ENCODE data around the gene CGNL1. TPM values are rescaled to one million over a fixed set of nuclear protein-coding genes. Genes with fewer than 3 reads are reported as not detected.
A peak's percentile ranks its signal among the peaks of the same experiment; 100 is the strongest.

Gene CGNL1
- total and polyA plus RNA-seq, 4 donors, result 14.5 to 30.9 (median 19.1) TPM

DNA sequence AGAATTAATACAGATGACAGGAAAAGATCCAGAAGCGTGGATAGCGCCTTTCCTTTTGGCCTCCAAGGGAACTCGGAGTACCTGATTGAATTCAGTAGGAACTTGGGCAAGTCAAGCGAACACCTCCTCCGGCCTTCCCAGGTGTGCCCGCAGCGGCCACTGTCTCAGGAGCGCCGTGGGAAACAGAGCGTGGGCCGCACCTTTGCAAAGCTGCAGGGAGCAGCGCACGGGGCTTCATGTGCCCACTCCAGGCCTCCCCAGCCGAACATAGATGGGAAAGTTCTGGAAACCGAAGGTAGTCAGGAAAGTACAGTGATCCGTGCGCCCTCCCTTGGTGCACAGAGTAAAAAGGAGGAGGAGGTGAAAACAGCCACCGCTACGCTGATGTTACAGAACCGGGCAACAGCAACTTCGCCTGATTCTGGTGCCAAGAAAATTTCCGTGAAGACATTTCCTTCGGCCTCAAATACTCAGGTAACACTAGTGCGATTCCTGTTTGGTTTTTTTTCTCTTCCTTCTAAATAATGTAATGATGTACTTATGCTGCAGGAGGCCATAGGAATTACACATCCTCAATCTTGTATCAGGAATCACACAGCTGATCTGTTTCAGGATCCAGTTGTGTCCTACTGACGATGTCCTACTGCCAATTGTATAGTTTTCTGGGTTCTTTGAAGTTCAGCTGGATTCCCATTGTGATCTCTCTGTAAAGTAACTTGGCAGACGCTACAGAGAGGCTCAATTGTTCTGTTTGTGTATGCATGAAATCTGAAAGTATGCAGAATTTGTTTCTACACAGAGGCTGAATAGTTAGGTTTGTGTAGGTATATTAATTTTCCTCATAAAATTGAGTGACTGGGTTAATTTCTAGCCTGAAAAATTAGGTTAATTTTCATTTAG lies 63.1 kb downstream of the CGNL1 start:
- 94% methylated on average over 21 of the region's 26 CpGs for WGBS (ENCODE audit: insufficient coverage)
- Histone ChIP-seq H3K27me3 (ENCODE audit: control insufficient read depth, insufficient read depth, low read length) (no peaks in the 10 kb centered on the region), H3K4me1 (ENCODE audit: control insufficient read depth, insufficient read depth, low read length) (no peaks in the 10 kb centered on the region), H3K27ac (ENCODE audit: low read depth, low read length) (peak overlapping the region; percentile 35), H3K9me3 (ENCODE audit: control insufficient read depth, insufficient read depth, low read length) (no peaks in the 10 kb centered on the region), H3K36me3 (ENCODE audit: control insufficient read depth, insufficient read depth, low read length) (no peaks in the 10 kb centered on the region), H3K4me3 (ENCODE audit: low read depth, low read length) (no peak overlapping the region)
- no peak for DNase-seq (ENCODE audit: low read depth in 4 of 6, low spot score in 6 of 6)

DNA sequence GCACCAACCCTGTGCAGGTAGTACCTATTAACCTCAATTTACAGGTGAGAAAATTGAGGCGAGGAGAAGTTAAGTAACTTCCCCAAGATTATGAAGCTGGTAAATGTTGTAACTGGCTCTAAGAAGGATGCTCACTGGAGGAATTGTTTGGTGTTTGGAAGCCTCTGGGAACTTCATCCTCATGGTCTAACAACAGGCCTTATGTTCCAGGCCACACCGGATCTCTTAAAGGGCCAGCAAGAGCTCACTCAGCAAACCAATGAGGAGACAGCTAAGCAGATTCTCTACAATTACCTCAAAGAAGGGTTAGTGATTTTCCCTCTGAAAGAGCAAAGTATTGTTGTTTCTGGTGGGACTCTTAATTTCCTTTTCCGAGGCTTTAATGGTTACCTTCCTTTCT lies 63.9 kb downstream of the CGNL1 start:
- Histone ChIP-seq H3K36me3 (ENCODE audit: control insufficient read depth, insufficient read depth, low read length) (no peaks in the 10 kb centered on the region), H3K27ac (ENCODE audit: low read depth, low read length) (peak overlapping the region; percentile 57), H3K9me3 (ENCODE audit: control insufficient read depth, insufficient read depth, low read length) (no peaks in the 10 kb centered on the region), H3K4me3 (ENCODE audit: low read depth, low read length) (no peak overlapping the region), H3K4me1 (ENCODE audit: control insufficient read depth, insufficient read depth, low read length) (no peaks in the 10 kb centered on the region), H3K27me3 (ENCODE audit: control insufficient read depth, insufficient read depth, low read length) (no peaks in the 10 kb centered on the region)
- no CpG with 5 or more reads among the region's 3 CpGs for WGBS (ENCODE audit: insufficient coverage)
- DNase-seq (ENCODE audit: low read depth in 4 of 6, low spot score in 6 of 6), result no peak

DNA sequence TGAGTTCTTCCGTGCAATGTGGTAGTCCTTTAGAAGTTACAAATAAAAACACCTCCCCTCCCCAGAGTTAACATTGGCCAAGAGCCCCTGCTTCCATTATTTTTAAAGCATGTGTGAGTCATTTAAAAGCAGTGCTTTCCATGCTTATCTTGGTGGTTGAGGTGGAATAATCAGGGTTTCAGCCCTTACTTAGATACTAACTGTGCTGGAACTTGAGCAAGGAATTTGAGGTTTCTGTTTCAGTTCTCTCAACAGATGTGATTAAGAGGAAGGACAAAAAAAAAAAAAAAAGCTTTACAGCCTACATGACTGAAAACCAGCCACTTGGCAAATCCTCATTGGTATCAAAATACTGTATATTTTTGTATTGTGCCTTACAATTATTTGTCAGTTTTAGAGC lies 64.5 kb downstream of the CGNL1 start:
- Histone ChIP-seq H3K36me3 (ENCODE audit: control insufficient read depth, insufficient read depth, low read length) (no peaks in the 10 kb centered on the region), H3K4me3 (ENCODE audit: low read depth, low read length) (no peak overlapping the region), H3K4me1 (ENCODE audit: control insufficient read depth, insufficient read depth, low read length) (no peaks in the 10 kb centered on the region), H3K27me3 (ENCODE audit: control insufficient read depth, insufficient read depth, low read length) (no peaks in the 10 kb centered on the region), H3K27ac (ENCODE audit: low read depth, low read length) (peak overlapping the region; percentile 17), H3K9me3 (ENCODE audit: control insufficient read depth, insufficient read depth, low read length) (no peaks in the 10 kb centered on the region)
- no peak for DNase-seq (ENCODE audit: low read depth in 4 of 6, low spot score in 6 of 6)
- WGBS (ENCODE audit: insufficient coverage), result no CpG with 5 or more reads among the region's 1 CpG

DNA sequence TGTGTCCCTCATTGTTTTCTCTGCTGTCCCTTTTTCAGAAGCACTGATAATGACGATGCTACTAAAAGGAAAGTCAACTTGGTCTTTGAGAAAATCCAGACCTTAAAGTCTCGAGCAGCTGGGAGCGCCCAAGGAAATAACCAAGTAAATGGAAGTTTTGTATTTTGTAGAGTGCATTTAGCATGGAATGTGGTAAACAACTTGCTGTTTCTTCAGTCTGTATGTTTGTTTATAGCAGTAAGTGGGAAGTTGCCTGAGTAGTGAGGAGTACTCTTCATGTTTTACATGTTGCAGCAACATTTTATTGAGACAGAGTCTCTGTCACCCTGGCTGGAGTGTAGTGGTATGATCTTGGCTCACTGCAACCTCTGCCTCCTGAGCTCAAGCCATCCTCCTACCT lies 66.0 kb downstream of the CGNL1 start:
- Histone ChIP-seq H3K4me3 (ENCODE audit: low read depth, low read length) (no peak overlapping the region), H3K9me3 (ENCODE audit: control insufficient read depth, insufficient read depth, low read length) (no peaks in the 10 kb centered on the region), H3K27ac (ENCODE audit: low read depth, low read length) (no peak overlapping the region), H3K36me3 (ENCODE audit: control insufficient read depth, insufficient read depth, low read length) (no peaks in the 10 kb centered on the region), H3K27me3 (ENCODE audit: control insufficient read depth, insufficient read depth, low read length) (no peaks in the 10 kb centered on the region), H3K4me1 (ENCODE audit: control insufficient read depth, insufficient read depth, low read length) (no peaks in the 10 kb centered on the region)
- no peak for DNase-seq (ENCODE audit: low read depth in 4 of 6, low spot score in 6 of 6)
- 78% methylated on average over 3 of the region's 3 CpGs for WGBS (ENCODE audit: insufficient coverage)

DNA sequence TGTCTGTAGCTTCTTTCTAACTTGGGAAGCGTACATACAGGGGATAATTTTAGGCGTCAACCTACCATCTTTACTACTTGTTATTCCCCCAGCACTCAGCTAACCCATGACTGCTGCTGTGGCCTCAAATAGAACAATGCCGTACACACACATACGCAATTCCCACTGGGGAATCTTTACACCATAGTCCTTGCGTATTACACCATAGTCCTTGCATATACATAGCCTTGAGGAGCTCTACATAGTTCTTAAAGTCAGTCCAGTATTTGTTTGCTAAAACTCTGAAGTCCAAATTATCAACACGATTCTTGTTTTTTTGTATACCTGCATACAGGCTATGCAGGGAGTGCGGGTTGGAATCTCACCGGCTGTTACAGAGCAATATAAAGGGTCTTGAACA lies 67.2 kb downstream of the CGNL1 start:
- WGBS (ENCODE audit: insufficient coverage), result 98% methylated on average over 5 of the region's 8 CpGs

DNA sequence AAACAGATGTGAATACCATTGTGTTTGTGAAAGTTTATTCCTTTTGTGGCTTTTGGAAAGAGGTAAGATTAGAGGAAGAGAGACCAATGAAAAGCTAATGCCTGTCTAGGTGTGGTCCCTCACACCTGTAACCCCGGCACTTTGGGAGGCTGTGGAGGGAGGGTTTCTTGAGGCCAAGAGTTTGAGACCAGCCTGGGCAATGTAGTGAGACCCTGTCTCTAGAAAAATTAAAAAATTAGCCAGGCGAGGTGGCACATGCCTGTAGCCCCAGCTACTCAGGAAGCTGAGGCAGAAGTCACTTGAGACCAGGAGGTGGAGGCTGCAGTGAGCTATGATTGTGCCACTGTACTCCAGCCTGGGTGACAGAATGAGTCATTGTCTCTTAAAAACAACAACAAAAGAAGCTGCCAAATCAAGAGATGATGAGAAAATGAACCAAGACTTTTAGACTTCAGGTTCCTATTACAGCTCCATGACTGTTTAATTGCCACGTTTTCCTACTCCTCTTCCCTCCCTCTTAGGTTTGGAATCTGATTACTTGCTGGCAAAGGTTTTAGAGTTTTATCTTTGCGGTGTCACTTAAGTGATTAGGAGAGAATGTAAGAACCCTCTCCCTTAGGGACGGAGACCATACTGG lies 68.7 kb downstream of the CGNL1 start:
- DNase-seq (ENCODE audit: low read depth in 4 of 6, low spot score in 6 of 6), result no peak
- 100% methylated on average over 1 of the region's 5 CpGs for WGBS (ENCODE audit: insufficient coverage)
- Histone ChIP-seq H3K27me3 (ENCODE audit: control insufficient read depth, insufficient read depth, low read length) (no peaks in the 10 kb centered on the region), H3K9me3 (ENCODE audit: control insufficient read depth, insufficient read depth, low read length) (no peaks in the 10 kb centered on the region), H3K4me1 (ENCODE audit: control insufficient read depth, insufficient read depth, low read length) (no peaks in the 10 kb centered on the region), H3K27ac (ENCODE audit: low read depth, low read length) (no peak overlapping the region), H3K4me3 (ENCODE audit: low read depth, low read length) (no peak overlapping the region), H3K36me3 (ENCODE audit: control insufficient read depth, insufficient read depth, low read length) (no peaks in the 10 kb centered on the region)

More for the DNA sequence above, 67.2 kb downstream of the CGNL1 start:
- H3K36me3 ChIP-seq (ENCODE audit: control insufficient read depth, insufficient read depth, low read length), result no peaks in the 10 kb centered on the region
- no peaks in the 10 kb centered on the region for H3K9me3 ChIP-seq (ENCODE audit: control insufficient read depth, insufficient read depth, low read length)
- no peaks in the 10 kb centered on the region for H3K27me3 ChIP-seq (ENCODE audit: control insufficient read depth, insufficient read depth, low read length)
- H3K4me3 ChIP-seq (ENCODE audit: low read depth, low read length), result no peak overlapping the region
- no peak for DNase-seq (ENCODE audit: low read depth in 4 of 6, low spot score in 6 of 6)
- H3K4me1 ChIP-seq (ENCODE audit: control insufficient read depth, insufficient read depth, low read length), result no peaks in the 10 kb centered on the region
- H3K27ac ChIP-seq (ENCODE audit: low read depth, low read length), result no peak overlapping the region

DNA sequence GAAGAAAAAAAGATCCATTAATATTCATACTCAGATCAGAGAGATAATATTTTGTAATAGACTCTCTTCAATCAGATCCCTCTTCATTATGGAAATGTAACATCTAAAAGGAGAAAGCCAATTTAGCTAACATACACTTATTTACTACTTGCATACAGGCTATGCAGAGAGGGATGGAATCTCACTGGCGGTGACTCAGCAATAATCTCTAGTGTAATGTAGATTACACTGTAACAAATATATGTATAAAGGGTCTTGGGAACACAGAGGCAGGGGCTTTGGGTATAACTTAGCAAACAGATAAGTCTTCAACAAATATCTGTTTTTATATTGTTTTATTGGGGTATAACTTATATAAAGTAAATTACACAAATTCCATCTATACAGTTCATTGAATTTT lies 69.6 kb downstream of the CGNL1 start:
- no peak for DNase-seq (ENCODE audit: low read depth in 4 of 6, low spot score in 6 of 6)
- no peaks in the 10 kb centered on the region for H3K27me3 ChIP-seq (ENCODE audit: control insufficient read depth, insufficient read depth, low read length)
- H3K27ac ChIP-seq (ENCODE audit: low read depth, low read length), result no peak overlapping the region
- no CpG with 5 or more reads among the region's 1 CpG for WGBS (ENCODE audit: insufficient coverage)
- H3K9me3 ChIP-seq (ENCODE audit: control insufficient read depth, insufficient read depth, low read length), result no peaks in the 10 kb centered on the region
- no peaks in the 10 kb centered on the region for H3K36me3 ChIP-seq (ENCODE audit: control insufficient read depth, insufficient read depth, low read length)
- no peak overlapping the region for H3K4me3 ChIP-seq (ENCODE audit: low read depth, low read length)
- H3K4me1 ChIP-seq (ENCODE audit: control insufficient read depth, insufficient read depth, low read length), result no peaks in the 10 kb centered on the region

DNA sequence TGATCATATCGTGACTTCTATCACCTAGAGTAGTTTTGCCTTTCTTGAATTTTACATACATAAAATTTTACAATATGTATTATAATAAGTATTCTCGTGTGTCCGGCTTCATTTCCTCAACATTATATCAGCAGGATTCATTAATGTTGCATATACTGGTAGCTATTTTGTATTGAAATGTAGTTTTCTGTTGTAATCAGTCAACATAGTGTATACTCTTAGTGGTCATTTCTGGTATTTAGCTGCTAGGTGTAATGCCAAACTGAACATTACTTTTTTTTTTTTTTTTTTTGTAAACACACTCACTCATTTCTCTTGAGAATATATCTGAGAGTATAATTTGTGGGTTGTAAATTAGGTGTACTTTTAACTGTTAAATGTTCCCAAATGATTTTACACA lies 70.1 kb downstream of the CGNL1 start:
- H3K36me3 ChIP-seq (ENCODE audit: control insufficient read depth, insufficient read depth, low read length), result no peaks in the 10 kb centered on the region
- no peak for DNase-seq (ENCODE audit: low read depth in 4 of 6, low spot score in 6 of 6)
- no peaks in the 10 kb centered on the region for H3K27me3 ChIP-seq (ENCODE audit: control insufficient read depth, insufficient read depth, low read length)
- no peaks in the 10 kb centered on the region for H3K4me1 ChIP-seq (ENCODE audit: control insufficient read depth, insufficient read depth, low read length)
- H3K4me3 ChIP-seq (ENCODE audit: low read depth, low read length), result no peak overlapping the region
- H3K27ac ChIP-seq (ENCODE audit: low read depth, low read length), result no peak overlapping the region
- H3K9me3 ChIP-seq (ENCODE audit: control insufficient read depth, insufficient read depth, low read length), result no peaks in the 10 kb centered on the region
- WGBS (ENCODE audit: insufficient coverage), result no CpG with 5 or more reads among the region's 3 CpGs

DNA sequence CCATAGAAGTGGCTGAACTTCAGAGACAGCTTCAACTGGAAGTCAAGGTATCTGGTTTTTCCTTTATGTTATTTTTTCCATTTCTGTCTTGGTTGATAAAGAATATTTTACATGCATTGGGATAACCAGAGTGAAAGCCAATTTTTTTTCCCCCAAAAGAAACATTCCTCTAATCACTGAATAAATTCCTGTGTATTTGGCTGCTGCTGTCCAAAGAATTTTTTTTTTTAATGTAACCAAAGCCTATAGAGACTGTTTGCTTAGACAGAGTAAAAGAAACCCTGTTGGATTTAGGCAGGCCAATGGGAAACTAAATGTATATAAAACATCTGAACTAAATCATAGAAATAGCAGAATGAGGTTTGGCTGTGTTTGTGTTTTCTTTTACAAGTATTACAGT lies 75.2 kb downstream of the CGNL1 start:
- DNase-seq (ENCODE audit: low read depth in 4 of 6, low spot score in 6 of 6), result no peak
- H3K9me3 ChIP-seq (ENCODE audit: control insufficient read depth, insufficient read depth, low read length), result no peaks in the 10 kb centered on the region
- no peaks in the 10 kb centered on the region for H3K4me1 ChIP-seq (ENCODE audit: control insufficient read depth, insufficient read depth, low read length)
- no peaks in the 10 kb centered on the region for H3K36me3 ChIP-seq (ENCODE audit: control insufficient read depth, insufficient read depth, low read length)
- no peak overlapping the region for H3K4me3 ChIP-seq (ENCODE audit: low read depth, low read length)
- H3K27ac ChIP-seq (ENCODE audit: low read depth, low read length), result no peak overlapping the region
- H3K27me3 ChIP-seq (ENCODE audit: control insufficient read depth, insufficient read depth, low read length), result no peaks in the 10 kb centered on the region

All from spinal cord (tissue), 10 donors.